ENCODE results near the gene KIAA1755. TPM values are rescaled to one million over a fixed set of nuclear protein-coding genes. Genes with fewer than 3 reads are reported as not detected.

Gene KIAA1755
- polyA plus RNA-seq, 1 of the 3 experiments (the other 2 are of a cell fraction) = 0.54 TPM

DNA sequence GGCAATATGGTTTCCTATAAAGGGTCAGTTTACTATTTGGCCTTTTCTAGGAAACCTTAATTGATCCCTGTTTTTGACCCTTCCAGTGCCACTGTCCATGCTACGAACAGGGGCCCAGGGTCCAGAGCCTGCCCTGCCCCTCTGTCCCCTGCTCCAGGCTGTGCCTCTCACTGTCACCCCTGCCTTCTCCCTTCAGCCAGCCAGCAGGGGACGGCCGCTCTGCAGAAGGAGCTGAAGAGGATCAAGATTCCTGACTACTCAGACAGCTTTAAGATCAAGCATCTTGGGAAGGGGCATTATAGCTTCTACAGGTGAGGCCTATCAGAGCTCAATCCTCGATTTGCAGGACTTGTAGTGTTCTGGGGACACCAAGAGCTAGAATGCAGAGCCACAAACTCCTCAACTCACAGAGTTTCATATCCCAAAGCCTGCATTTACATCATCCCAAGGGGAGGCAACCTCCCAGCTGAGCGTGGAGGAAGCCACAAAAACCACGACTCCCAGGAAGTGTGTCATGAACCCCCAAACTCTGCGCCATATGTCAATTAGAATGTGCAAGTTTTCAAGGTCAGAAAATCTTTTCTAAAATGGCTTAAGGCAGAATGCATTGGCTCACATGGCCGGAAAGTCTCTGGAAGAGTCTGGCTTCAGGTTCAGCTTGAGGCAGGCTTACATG is 47.0 kb upstream of the KIAA1755 start:
- H4K20me1 ChIP-seq (ENCODE audit: insufficient read depth) = no peaks in the 10 kb centered on the region
- no peak overlapping the region for H3K27ac ChIP-seq (ENCODE audit: low read depth in 2 of 2, low read length in 1 of 2)
- TF ChIP-seq JUND (IDR thresholded peaks at IDR 0.05) (no peak), FOXM1 (IDR thresholded peaks at IDR 0.05; ENCODE audit: low read depth) (no peak), YY1 (IDR thresholded peaks at IDR 0.05; ENCODE audit: low read depth) (no peak), MEF2A (IDR thresholded peaks at IDR 0.05; ENCODE audit: borderline replicate concordance, low read depth) (no peak), ZBTB33 (IDR thresholded peaks at IDR 0.05; ENCODE audit: borderline replicate concordance, low read depth) (no peak), TCF12 (IDR thresholded peaks at IDR 0.05) (no peak), GABPA (IDR thresholded peaks at IDR 0.05; ENCODE audit: low read depth) (no peak), USF1 (IDR thresholded peaks at IDR 0.05; ENCODE audit: borderline replicate concordance, low read depth) (no peak)
- TF ChIP-seq, protein P1, sequence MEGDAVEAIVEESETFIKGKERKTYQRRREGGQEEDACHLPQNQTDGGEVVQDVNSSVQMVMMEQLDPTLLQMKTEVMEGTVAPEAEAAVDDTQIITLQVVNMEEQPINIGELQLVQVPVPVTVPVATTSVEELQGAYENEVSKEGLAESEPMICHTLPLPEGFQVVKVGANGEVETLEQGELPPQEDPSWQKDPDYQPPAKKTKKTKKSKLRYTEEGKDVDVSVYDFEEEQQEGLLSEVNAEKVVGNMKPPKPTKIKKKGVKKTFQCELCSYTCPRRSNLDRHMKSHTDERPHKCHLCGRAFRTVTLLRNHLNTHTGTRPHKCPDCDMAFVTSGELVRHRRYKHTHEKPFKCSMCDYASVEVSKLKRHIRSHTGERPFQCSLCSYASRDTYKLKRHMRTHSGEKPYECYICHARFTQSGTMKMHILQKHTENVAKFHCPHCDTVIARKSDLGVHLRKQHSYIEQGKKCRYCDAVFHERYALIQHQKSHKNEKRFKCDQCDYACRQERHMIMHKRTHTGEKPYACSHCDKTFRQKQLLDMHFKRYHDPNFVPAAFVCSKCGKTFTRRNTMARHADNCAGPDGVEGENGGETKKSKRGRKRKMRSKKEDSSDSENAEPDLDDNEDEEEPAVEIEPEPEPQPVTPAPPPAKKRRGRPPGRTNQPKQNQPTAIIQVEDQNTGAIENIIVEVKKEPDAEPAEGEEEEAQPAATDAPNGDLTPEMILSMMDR (IDR thresholded peaks at IDR 0.05) = no peak
- H3K36me3 ChIP-seq (replicated peaks in 1 of 2; ENCODE audit: control insufficient read depth in 1 of 2, insufficient read depth in 2 of 2, low read length in 1 of 2) = no peaks in the 10 kb centered on the region
- WGBS (ENCODE audit: low lambda C conversion rate) = 65% methylated on average over 8 of the region's 8 CpGs
- no peaks in the 10 kb centered on the region for H3K27me3 ChIP-seq (ENCODE audit: insufficient read depth)
- no peaks in the 10 kb centered on the region for H3K9me2 ChIP-seq
- CTCF ChIA-PET = interaction anchor here (0.9 to 3.2 kb wide), 3 partner anchors 14 to 743 kb away, joined by 3 to 11 read pairs (median 3); no protein-coding TSS in a partner anchor
- peaks cover 4% of the 10 kb centered on the region for H3F3A ChIP-seq (replicated peaks; ENCODE audit: insufficient read depth)
- no peak overlapping the region for H3K4me2 ChIP-seq
- no peak overlapping the region for H2AFZ ChIP-seq (ENCODE audit: low read depth)
- no peak overlapping the region for H3K9ac ChIP-seq
- DNase-seq = no peak
- H3K4me1 ChIP-seq (ENCODE audit: control insufficient read depth in 1 of 2, insufficient read depth in 2 of 2, low read depth in 1 of 2, low read length in 1 of 2) = peaks cover 0 to 4% of the 10 kb centered on the region in 2 experiments; a peak in 1 of 4 replicates
- POLR2A ChIA-PET = no interaction called here
- H3K79me2 ChIP-seq (ENCODE audit: insufficient read depth) = no peaks in the 10 kb centered on the region
- no peak overlapping the region for H3K4me3 ChIP-seq (ENCODE audit: low read depth in 2 of 2, low read length in 1 of 2)
- H3K9me3 ChIP-seq = no peaks in the 10 kb centered on the region

DNA sequence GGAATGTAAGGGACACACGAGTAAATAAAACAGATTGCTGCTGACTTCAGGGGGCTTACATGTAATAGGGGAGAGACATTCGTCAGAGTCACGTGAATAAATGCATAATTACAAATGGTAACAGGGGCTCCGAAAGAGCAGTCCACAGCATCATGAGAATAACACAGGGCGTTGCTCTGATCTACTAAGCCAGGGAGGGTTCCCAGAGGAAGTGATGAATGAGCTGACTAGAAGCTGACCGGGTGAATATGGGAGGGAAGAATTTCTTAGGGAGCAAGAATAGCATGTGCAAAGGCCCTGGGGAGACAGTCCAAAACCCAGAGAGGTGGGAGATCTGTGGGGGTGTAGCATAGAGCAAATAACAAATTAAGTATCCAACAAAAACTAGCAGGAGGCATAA is 45.8 kb upstream of the KIAA1755 start:
- H3K27ac ChIP-seq (ENCODE audit: low read depth in 2 of 2, low read length in 1 of 2) = no peak overlapping the region
- no peak for DNase-seq
- H3K27me3 ChIP-seq (ENCODE audit: insufficient read depth) = no peaks in the 10 kb centered on the region
- no peaks in the 10 kb centered on the region for H3K36me3 ChIP-seq (replicated peaks in 1 of 2; ENCODE audit: control insufficient read depth in 1 of 2, insufficient read depth in 2 of 2, low read length in 1 of 2)
- H2AFZ ChIP-seq (ENCODE audit: low read depth) = no peak overlapping the region
- no peak overlapping the region for H3K9ac ChIP-seq
- WGBS (ENCODE audit: low lambda C conversion rate) = 67% methylated on average over 6 of the region's 6 CpGs
- H3K4me1 ChIP-seq (ENCODE audit: control insufficient read depth in 1 of 2, insufficient read depth in 2 of 2, low read depth in 1 of 2, low read length in 1 of 2) = peaks cover 0 to 4% of the 10 kb centered on the region in 2 experiments; a peak in 1 of 4 replicates
- H3K9me2 ChIP-seq = no peaks in the 10 kb centered on the region
- H3K4me3 ChIP-seq (ENCODE audit: low read depth in 2 of 2, low read length in 1 of 2) = no peak overlapping the region
- ChIA-PET CTCF (interaction anchor here (3.2 kb wide), 1 partner anchor 16 kb away, joined by 11 read pairs; no protein-coding TSS in a partner anchor), POLR2A (no interaction called here)
- H3K9me3 ChIP-seq = no peaks in the 10 kb centered on the region
- no peaks in the 10 kb centered on the region for H4K20me1 ChIP-seq (ENCODE audit: insufficient read depth)
- TF ChIP-seq TEAD4 (IDR thresholded peaks at IDR 0.05; ENCODE audit: borderline replicate concordance, insufficient read depth) = no peak
- TF ChIP-seq FOSL2 (IDR thresholded peaks at IDR 0.05; ENCODE audit: borderline replicate concordance, low read depth) = no peak
- no peak for TF ChIP-seq POLR2AphosphoS5 (IDR thresholded peaks at IDR 0.05; ENCODE audit: low read depth, low read length)
- TF ChIP-seq FOXJ3 (CRISPR knock-in tag; IDR thresholded peaks at IDR 0.05) = no peak
- no peak for TF ChIP-seq SIN3A (IDR thresholded peaks at IDR 0.05; ENCODE audit: borderline replicate concordance, low read depth, low read length)
- H3F3A ChIP-seq (replicated peaks; ENCODE audit: insufficient read depth) = peaks cover 4% of the 10 kb centered on the region
- H3K79me2 ChIP-seq (ENCODE audit: insufficient read depth) = no peaks in the 10 kb centered on the region
- no peak overlapping the region for H3K4me2 ChIP-seq

Data from SK-N-SH (cell line).